NCI-H510A (cell line): Measurements from ENCODE around the gene DAB2IP.
A peak's percentile ranks its signal among the peaks of the same experiment; 100 is the strongest.

Source experiments
- DNase-seq: peaks from one replicate; lab custom pipeline; 2025; lab: John Stamatoyannopoulos, UW

The DAB2IP gene

GRCh38 chr9:121818016-121818661 is 166.7 kb downstream of the DAB2IP start:
- DNase-seq: no peak

GRCh38 chr9:121818841-121819427 is 167.5 kb downstream of the DAB2IP start:
- DNase-seq: no peak

- no peak for DNase-seq
Observed at GRCh38 chr9:121819428-121820231, 168.2 kb downstream of the DAB2IP start.

GRCh38 chr9:121820286-121821005 is 169.0 kb downstream of the DAB2IP start:
- no peak for DNase-seq

GRCh38 chr9:121821326-121821725 is 169.9 kb downstream of the DAB2IP start:
- DNase-seq: no peak

- DNase-seq: peak; percentile 51
Observed at GRCh38 chr9:121822093-121823085, 171.0 kb downstream of the DAB2IP start.

GRCh38 chr9:121823451-121824169 is 172.2 kb downstream of the DAB2IP start:
- DNase-seq: no peak

GRCh38 chr9:121824651-121825030 is 173.2 kb downstream of the DAB2IP start:
- no peak for DNase-seq

GRCh38 chr9:121825031-121825691 is 173.7 kb downstream of the DAB2IP start:
- DNase-seq: no peak

GRCh38 chr9:121826711-121827110 is 175.3 kb downstream of the DAB2IP start:
- no peak for DNase-seq

- DNase-seq: no peak
Observed at GRCh38 chr9:121827251-121827967, 176.0 kb downstream of the DAB2IP start.

GRCh38 chr9:121830441-121831140 is 179.2 kb downstream of the DAB2IP start:
- no peak for DNase-seq

- no peak for DNase-seq
Observed at GRCh38 chr9:121831869-121832268, 180.4 kb downstream of the DAB2IP start.

GRCh38 chr9:121833061-121833460 is 181.6 kb downstream of the DAB2IP start:
- no peak for DNase-seq
